Osteoblast (primary cell): Measurements from ENCODE around the gene CRYZL1. TPM values are rescaled to one million over a fixed set of nuclear protein-coding genes. Genes with fewer than 3 reads are reported as not detected.

Source experiments
- DNase-seq: peaks from one replicate; pipeline ENCODE4 v3.0.0; 2011; ENCODE audit warnings: low spot score, mixed read lengths; ENCODE audit not compliant: insufficient read length; ENCODE audit errors: missing footprints
- H2AFZ ChIP-seq: 2 replicates; pipeline ENCODE4 v1.6.0; 2011; ENCODE audit warnings: mild to moderate bottlenecking, low read length
- H3K27ac ChIP-seq: 2 replicates; pipeline ENCODE4 v1.5.1; 2011; ENCODE audit warnings: mild to moderate bottlenecking, low read depth, low read length, moderate library complexity
- H3K27me3 ChIP-seq: 2 replicates; pipeline ENCODE4 v1.6.0; 2012; ENCODE audit warnings: mild to moderate bottlenecking, control low read depth, inconsistent platforms, low read length, moderate library complexity; ENCODE audit not compliant: insufficient read depth
- H3K36me3 ChIP-seq: 2 replicates; pipeline ENCODE4 v1.5.1; 2011; ENCODE audit warnings: mild to moderate bottlenecking, low read length, control low read depth, moderate library complexity; ENCODE audit not compliant: insufficient read depth
- H3K4me1 ChIP-seq: 2 replicates; pipeline ENCODE4 v1.5.1; 2011; ENCODE audit warnings: mild to moderate bottlenecking, low read length, control low read depth, moderate library complexity; ENCODE audit not compliant: insufficient read depth
- H3K4me2 ChIP-seq: 2 replicates; pipeline ENCODE4 v1.6.0; 2011; ENCODE audit warnings: mild to moderate bottlenecking, low read length; ENCODE audit not compliant: insufficient read depth
- H3K4me3 ChIP-seq: fragments of 200-600 bp; sonication (generic); 3 replicates; pipeline ENCODE4 v1.5.1; 2012; ENCODE audit warnings: mild to moderate bottlenecking, low read length, inconsistent platforms; ENCODE audit not compliant: insufficient read depth
- H3K79me2 ChIP-seq: 2 replicates; pipeline ENCODE4 v1.6.0; 2012; ENCODE audit warnings: mild to moderate bottlenecking, low read length, control low read depth, inconsistent platforms; ENCODE audit not compliant: insufficient read depth
- H3K9me3 ChIP-seq: 2 replicates; pipeline ENCODE4 v1.5.1; 2011; ENCODE audit warnings: low read depth, low read length, control low read depth
- H4K20me1 ChIP-seq: 2 replicates; pipeline ENCODE4 v1.6.0; 2012; ENCODE audit warnings: mild to moderate bottlenecking, low read length, control low read depth; ENCODE audit not compliant: insufficient read depth
- total RNA-seq: library from RNA; depleted of rRNA; stranded (reverse); fragments of >200 nt; gene quantifications from 2 replicates; pipeline ENCODE4 v1.2.3, GENCODE V29; 2012
- TF ChIP-seq, protein P1 (sequence below): IDR thresholded peaks from 2 replicates; pipeline ENCODE4 v1.5.1; 2011; ENCODE audit warnings: mild to moderate bottlenecking, low read depth, low read length, moderate library complexity; ENCODE audit errors: extremely low read depth

Gene CRYZL1
- total RNA-seq, 1 donor: 28.6 TPM

DNA sequence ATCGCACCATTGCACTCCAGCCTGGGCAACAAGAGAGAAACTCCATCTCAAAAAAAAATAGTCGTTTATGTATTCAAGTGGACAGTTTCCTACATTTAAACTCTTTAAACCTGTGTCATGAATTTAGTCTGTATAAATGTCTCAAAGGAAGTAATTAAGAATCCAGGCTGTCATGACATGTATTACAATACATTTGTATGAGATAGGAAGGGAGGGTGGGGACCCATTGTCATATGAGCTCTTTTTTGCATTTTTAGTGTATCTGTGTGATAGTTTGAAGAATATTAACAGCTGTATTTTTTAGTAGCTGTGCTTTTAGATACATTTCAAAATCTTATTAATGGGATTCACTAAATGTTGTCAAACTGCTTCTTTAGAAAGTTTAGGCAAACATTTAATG is 73.1 kb downstream of the CRYZL1 start:
- Histone ChIP-seq H3K4me3 (no peak overlapping the region), H3K36me3 (peaks cover 68% of the 10 kb centered on the region), H3K27ac (no peak overlapping the region), H3K4me2 (no peak overlapping the region), H3K4me1 (no peaks in the 10 kb centered on the region), H3K79me2 (peaks cover 68% of the 10 kb centered on the region), H2AFZ (no peak overlapping the region), H3K27me3 (no peaks in the 10 kb centered on the region), H4K20me1 (no peaks in the 10 kb centered on the region), H3K9me3 (no peaks in the 10 kb centered on the region)
- TF ChIP-seq, protein P1, sequence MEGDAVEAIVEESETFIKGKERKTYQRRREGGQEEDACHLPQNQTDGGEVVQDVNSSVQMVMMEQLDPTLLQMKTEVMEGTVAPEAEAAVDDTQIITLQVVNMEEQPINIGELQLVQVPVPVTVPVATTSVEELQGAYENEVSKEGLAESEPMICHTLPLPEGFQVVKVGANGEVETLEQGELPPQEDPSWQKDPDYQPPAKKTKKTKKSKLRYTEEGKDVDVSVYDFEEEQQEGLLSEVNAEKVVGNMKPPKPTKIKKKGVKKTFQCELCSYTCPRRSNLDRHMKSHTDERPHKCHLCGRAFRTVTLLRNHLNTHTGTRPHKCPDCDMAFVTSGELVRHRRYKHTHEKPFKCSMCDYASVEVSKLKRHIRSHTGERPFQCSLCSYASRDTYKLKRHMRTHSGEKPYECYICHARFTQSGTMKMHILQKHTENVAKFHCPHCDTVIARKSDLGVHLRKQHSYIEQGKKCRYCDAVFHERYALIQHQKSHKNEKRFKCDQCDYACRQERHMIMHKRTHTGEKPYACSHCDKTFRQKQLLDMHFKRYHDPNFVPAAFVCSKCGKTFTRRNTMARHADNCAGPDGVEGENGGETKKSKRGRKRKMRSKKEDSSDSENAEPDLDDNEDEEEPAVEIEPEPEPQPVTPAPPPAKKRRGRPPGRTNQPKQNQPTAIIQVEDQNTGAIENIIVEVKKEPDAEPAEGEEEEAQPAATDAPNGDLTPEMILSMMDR: no peak
- no peak for DNase-seq

DNA sequence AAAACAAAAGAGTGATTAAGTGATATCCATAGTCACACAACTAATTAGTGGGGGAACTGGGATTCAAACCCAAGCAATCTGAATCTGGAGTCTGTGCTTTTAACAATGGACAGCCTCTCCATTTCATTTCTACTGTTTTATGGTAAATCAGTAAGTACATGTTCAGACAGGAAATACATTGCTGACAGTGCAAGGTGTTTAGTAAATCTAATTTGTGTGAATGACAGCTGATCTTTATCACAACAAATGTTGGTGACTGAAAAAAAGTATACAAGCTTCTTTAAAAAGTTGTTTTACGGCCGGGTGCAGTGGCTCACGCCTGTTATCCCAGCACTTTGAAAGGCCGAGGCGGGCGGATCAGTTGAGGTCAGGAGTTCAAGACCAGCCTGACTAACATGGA is 73.6 kb downstream of the CRYZL1 start:
- H3K4me1 ChIP-seq: no peaks in the 10 kb centered on the region
- H3K27me3 ChIP-seq: no peaks in the 10 kb centered on the region
- H3K27ac ChIP-seq: no peak overlapping the region
- H4K20me1 ChIP-seq: no peaks in the 10 kb centered on the region
- no peak overlapping the region for H3K4me3 ChIP-seq
- H2AFZ ChIP-seq: no peak overlapping the region
- peaks cover 66% of the 10 kb centered on the region for H3K36me3 ChIP-seq
- TF ChIP-seq, protein P1: no peak
- H3K79me2 ChIP-seq: peaks cover 71% of the 10 kb centered on the region
- no peaks in the 10 kb centered on the region for H3K9me3 ChIP-seq
- no peak for DNase-seq
- no peak overlapping the region for H3K4me2 ChIP-seq

DNA sequence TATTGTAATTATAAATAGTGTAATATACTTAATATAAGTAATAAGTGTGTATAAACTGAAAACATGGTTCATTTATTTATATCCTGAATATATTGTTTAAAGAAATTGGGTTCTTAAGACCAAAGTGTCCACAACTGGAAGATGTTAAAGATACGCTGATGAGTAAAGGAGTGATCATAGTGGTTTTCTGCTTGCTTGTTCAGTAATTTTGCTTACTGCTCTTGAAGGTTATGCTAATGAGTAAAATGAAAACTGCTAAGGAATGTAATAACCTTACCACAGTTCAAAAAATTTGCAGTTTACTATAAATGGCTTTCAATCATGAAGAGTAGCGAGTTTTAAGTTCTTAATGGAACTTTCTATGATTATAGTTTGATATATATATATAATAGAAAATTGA is 75.0 kb downstream of the CRYZL1 start:
- no peaks in the 10 kb centered on the region for H3K4me1 ChIP-seq
- TF ChIP-seq, protein P1: no peak
- H4K20me1 ChIP-seq: peaks cover under 1% of the 10 kb centered on the region
- H3K4me2 ChIP-seq: no peak overlapping the region
- peaks cover 67% of the 10 kb centered on the region for H3K36me3 ChIP-seq
- H3K27me3 ChIP-seq: no peaks in the 10 kb centered on the region
- H3K79me2 ChIP-seq: peaks cover 75% of the 10 kb centered on the region
- no peak overlapping the region for H3K27ac ChIP-seq
- DNase-seq: no peak
- no peak overlapping the region for H3K4me3 ChIP-seq
- H3K9me3 ChIP-seq: no peaks in the 10 kb centered on the region
- H2AFZ ChIP-seq: no peak overlapping the region

DNA sequence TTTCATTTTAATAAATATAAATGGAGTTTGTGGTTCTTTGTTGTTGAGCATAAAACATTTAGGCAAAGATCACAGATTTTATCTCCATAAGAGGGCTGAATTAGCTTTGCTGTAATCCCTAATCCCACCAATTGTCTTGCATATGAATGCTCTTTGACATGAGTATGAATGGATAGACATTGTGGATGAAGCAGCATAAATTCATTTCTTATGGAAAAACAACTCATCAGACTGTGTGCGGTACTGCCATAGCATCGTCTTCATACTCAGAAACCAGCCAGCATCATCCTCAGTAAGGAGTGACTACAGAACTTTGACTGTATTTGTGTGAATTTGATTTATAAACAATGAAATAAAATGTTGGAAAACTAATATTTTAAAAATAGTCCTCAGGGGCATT is 79.2 kb downstream of the CRYZL1 start:
- Histone ChIP-seq H4K20me1 (peaks cover 23% of the 10 kb centered on the region), H3K4me1 (no peaks in the 10 kb centered on the region), H3K36me3 (peaks cover 67% of the 10 kb centered on the region), H3K4me2 (no peak overlapping the region), H3K27me3 (no peaks in the 10 kb centered on the region), H3K9me3 (no peaks in the 10 kb centered on the region), H2AFZ (no peak overlapping the region), H3K79me2 (peaks cover 87% of the 10 kb centered on the region), H3K27ac (no peak overlapping the region), H3K4me3 (no peak overlapping the region)
- TF ChIP-seq, protein P1: no peak
- DNase-seq: no peak
